Upper lobe of right lung (tissue), 1 donor: Measurements from ENCODE around the gene DRICH1. TPM values are rescaled to one million over a fixed set of nuclear protein-coding genes. Genes with fewer than 3 reads are reported as not detected.
A peak's percentile ranks its signal among the peaks of the same experiment; 100 is the strongest.
"Not testable (repeated sequence)": the region's sequence is repeated elsewhere in the genome, so short reads cannot be mapped to it uniquely, and the experiment has no call there.

Experiments
- ATAC-seq: fragments of 200-7000 bp; cut with Tn5 transposase; one replicate; pipeline ENCODE4 v1.9.1; 2020; ENCODE audit warnings: mild to moderate bottlenecking, moderate library complexity
- DNase-seq: peaks from one replicate; pipeline ENCODE4 v3.0.0-alpha.2; 2020
- H3K27ac ChIP-seq: fragments of 200-600 bp; one replicate; pipeline ENCODE4 v1.8.0; 2022
- H3K27me3 ChIP-seq: fragments of 200-600 bp; one replicate; pipeline ENCODE4 v1.8.0; 2022; ENCODE audit warnings: mild to moderate bottlenecking
- H3K36me3 ChIP-seq: fragments of 200-600 bp; one replicate; pipeline ENCODE4 v1.8.0; 2022
- H3K4me1 ChIP-seq: fragments of 200-600 bp; one replicate; pipeline ENCODE4 v1.8.0; 2022
- H3K4me3 ChIP-seq: fragments of 200-600 bp; one replicate; pipeline ENCODE4 v1.8.0; 2022; ENCODE audit warnings: mild to moderate bottlenecking
- H3K9me3 ChIP-seq: fragments of 200-600 bp; one replicate; pipeline ENCODE4 v1.8.0; 2022
- intact Hi-C: fragments of 100-400 bp; cut with DNase I; formaldehyde crosslinking; loops from one replicate; pipeline ENCODE4 v1.11.0; 2022
- total RNA-seq: library from RNA; stranded (reverse); fragmentation: NEBNext Ultra II Directional; extraction: Animal tissue kit (Norgen Biotek cat#: 25700); gene quantifications from one replicate; pipeline ENCODE4 v1.2.1, GENCODE V29; 2021
- TF ChIP-seq, protein P1 (sequence below): fragments of 200-600 bp; IDR thresholded peaks from one replicate; pipeline ENCODE4 v1.8.0; 2022; ENCODE audit warnings: antibody characterized with exemption
- donor health status: DM: no; HTN: yes; CAD: no; lungs with severe emphysema.

Gene DRICH1
- total RNA-seq, 1 donor from 2014 or later = 0.96 TPM

DNA sequence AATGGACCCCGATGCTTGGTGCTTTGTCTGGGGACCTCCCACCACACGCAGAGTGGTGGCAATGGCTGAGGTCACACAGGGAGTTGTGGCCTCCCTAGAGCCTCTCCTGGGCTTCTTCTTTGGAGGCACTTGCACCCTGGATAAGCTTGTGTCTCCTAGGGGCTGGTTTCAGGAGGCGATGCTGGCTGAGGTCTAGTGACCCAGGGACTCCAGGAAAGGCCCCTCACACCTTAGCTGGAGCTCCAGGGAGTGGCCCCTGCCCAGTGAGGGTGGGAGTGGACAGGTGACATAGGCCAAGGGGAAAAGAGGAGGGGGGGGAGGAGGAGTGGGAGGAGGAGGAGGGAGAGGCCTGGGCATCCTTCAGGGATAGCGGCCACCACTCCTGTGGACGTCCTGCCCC lies 52.8 kb downstream of the DRICH1 start:
- TF ChIP-seq, protein P1, sequence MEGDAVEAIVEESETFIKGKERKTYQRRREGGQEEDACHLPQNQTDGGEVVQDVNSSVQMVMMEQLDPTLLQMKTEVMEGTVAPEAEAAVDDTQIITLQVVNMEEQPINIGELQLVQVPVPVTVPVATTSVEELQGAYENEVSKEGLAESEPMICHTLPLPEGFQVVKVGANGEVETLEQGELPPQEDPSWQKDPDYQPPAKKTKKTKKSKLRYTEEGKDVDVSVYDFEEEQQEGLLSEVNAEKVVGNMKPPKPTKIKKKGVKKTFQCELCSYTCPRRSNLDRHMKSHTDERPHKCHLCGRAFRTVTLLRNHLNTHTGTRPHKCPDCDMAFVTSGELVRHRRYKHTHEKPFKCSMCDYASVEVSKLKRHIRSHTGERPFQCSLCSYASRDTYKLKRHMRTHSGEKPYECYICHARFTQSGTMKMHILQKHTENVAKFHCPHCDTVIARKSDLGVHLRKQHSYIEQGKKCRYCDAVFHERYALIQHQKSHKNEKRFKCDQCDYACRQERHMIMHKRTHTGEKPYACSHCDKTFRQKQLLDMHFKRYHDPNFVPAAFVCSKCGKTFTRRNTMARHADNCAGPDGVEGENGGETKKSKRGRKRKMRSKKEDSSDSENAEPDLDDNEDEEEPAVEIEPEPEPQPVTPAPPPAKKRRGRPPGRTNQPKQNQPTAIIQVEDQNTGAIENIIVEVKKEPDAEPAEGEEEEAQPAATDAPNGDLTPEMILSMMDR = no peak
- no peaks in the 10 kb centered on the region for H3K27me3 ChIP-seq
- H3K4me1 ChIP-seq = no peaks in the 10 kb centered on the region
- H3K27ac ChIP-seq = no peak overlapping the region
- DNase-seq (no peak), ATAC-seq (no peak)
- no peaks in the 10 kb centered on the region for H3K36me3 ChIP-seq
- no peaks in the 10 kb centered on the region for H3K9me3 ChIP-seq
- intact Hi-C loops = no loop called here
- no peak overlapping the region for H3K4me3 ChIP-seq

DNA sequence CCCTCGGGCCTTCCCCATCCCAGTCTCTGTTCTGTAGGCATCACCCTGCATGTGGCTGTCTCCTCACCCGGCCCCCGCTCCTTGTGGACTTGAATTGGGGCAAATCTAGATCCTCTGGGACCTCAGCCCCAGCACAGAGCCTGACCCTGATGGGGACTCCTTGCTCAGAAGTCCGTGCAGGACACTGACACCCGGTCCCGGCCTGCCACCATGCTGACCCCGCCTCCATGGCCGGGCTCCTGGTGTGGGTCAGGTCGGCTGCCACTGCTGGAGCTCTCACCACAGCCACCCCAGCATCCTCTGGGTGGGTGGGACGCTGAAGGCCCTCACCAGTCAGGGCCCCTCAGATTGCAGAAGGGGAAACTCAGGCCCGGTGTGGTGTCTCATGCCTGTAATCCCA lies 53.8 kb downstream of the DRICH1 start:
- ATAC-seq (no peak), DNase-seq (no peak)
- no peaks in the 10 kb centered on the region for H3K36me3 ChIP-seq
- intact Hi-C loops = no loop called here
- TF ChIP-seq, protein P1 = no peak
- H3K27ac ChIP-seq = no peak overlapping the region
- no peaks in the 10 kb centered on the region for H3K9me3 ChIP-seq
- H3K4me1 ChIP-seq = no peaks in the 10 kb centered on the region
- H3K4me3 ChIP-seq = no peak overlapping the region
- no peaks in the 10 kb centered on the region for H3K27me3 ChIP-seq

DNA sequence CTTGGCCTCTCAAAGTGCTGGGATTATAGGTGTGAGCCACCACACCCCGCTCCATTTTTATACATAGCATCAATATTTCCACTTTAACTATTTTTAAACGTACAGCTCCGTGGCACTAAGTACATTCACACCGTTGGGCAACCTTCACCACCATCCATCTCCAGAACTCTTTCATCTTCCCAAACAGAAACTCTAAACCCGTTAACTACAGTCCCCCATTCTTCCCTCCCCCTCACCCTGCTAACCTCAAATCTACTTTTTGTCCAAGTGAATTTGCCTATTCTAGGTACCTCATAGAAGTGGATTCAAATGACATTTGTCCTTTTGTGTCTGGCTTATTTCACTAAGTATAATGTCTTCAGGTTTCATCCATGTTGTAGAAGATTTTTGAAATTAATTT lies 55.4 kb downstream of the DRICH1 start:
- Histone ChIP-seq H3K4me1 (no peaks in the 10 kb centered on the region), H3K27me3 (no peaks in the 10 kb centered on the region), H3K27ac (no peak overlapping the region), H3K4me3 (no peak overlapping the region), H3K36me3 (no peaks in the 10 kb centered on the region), H3K9me3 (no peaks in the 10 kb centered on the region)
- ATAC-seq (no peak), DNase-seq (no peak)
- intact Hi-C loops = no loop called here
- TF ChIP-seq, protein P1 = no peak

DNA sequence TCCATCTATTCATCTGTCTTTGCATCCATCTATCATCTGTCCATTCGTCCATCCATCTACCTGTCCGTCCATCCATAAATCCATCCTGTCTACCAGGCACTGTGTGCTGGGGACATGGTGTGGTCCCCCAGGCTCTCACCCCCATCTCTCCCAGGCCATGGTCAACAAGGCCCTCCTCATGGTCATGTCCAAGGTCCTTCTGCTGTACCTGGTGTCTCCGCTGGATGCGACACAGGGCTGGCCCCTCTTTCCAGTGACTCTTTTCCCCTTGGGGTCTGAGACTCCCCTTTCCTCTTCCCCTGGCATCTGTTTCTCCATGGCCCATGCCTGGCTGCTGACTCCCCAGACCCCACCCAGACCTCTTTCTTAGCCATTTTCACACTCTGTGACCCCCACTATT lies 56.5 kb downstream of the DRICH1 start:
- peak; percentile 22 for DNase-seq
- TF ChIP-seq, protein P1 = no peak
- Histone ChIP-seq H3K4me1 (no peaks in the 10 kb centered on the region), H3K27me3 (no peaks in the 10 kb centered on the region), H3K36me3 (no peaks in the 10 kb centered on the region), H3K27ac (no peak overlapping the region), H3K9me3 (no peaks in the 10 kb centered on the region), H3K4me3 (no peak overlapping the region)
- ATAC-seq = no peak
- intact Hi-C loops = no loop called here

DNA sequence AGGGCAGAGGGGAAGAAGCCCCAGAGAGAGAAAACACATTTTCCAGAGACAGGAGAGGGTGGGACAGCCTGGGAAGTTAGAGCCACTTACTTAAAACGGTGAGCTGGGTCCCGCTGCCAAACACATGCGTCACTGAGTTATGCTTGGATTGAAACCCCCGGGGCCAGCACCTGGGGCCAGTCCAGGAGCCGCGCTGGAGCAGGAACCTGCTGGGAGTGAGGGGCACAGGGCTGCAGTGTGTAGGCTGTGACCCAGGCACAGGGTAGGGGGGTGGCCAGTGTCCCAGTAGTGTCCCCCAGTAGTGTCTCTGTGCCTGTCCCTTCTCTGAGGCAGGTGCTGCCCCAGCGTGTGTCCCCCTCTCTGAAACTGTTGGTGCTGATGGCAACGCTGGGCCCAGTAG lies 57.2 kb downstream of the DRICH1 start:
- Histone ChIP-seq H3K27me3 (no peaks in the 10 kb centered on the region), H3K27ac (no peak overlapping the region), H3K9me3 (no peaks in the 10 kb centered on the region), H3K4me1 (no peaks in the 10 kb centered on the region), H3K4me3 (no peak overlapping the region), H3K36me3 (no peaks in the 10 kb centered on the region)
- TF ChIP-seq, protein P1 = no peak
- DNase-seq (peak; percentile 44), ATAC-seq (no peak)
- intact Hi-C loops = no loop called here

DNA sequence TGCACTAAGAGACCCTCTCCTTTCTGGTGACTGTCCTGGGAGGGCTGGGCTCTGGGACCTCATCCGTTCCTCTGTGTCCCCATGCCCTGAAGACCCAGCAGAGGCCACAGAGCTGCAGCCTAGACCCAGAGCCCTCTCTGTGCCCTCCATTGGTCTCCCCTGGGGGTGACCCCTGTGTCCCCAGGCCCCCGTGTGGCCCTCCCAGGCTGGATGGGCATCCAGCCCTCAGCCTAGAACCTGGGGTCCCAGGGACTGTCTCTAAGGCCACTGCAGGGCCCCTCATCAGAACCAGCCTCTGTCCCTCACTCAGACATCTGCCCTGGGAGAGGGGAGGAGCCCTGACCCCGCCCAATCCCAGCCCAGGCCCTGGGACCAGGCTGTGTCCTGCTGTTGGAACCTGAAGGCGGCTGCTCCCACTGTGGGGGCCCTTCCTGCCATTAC lies 57.7 kb downstream of the DRICH1 start:
- H3K27ac ChIP-seq = no peak overlapping the region
- H3K4me3 ChIP-seq = no peak overlapping the region
- intact Hi-C loops = no loop called here
- H3K4me1 ChIP-seq = no peaks in the 10 kb centered on the region
- no peaks in the 10 kb centered on the region for H3K27me3 ChIP-seq
- DNase-seq (peak; percentile 53), ATAC-seq (no peak)
- TF ChIP-seq, protein P1 = no peak
- no peaks in the 10 kb centered on the region for H3K36me3 ChIP-seq
- H3K9me3 ChIP-seq = no peaks in the 10 kb centered on the region

DNA sequence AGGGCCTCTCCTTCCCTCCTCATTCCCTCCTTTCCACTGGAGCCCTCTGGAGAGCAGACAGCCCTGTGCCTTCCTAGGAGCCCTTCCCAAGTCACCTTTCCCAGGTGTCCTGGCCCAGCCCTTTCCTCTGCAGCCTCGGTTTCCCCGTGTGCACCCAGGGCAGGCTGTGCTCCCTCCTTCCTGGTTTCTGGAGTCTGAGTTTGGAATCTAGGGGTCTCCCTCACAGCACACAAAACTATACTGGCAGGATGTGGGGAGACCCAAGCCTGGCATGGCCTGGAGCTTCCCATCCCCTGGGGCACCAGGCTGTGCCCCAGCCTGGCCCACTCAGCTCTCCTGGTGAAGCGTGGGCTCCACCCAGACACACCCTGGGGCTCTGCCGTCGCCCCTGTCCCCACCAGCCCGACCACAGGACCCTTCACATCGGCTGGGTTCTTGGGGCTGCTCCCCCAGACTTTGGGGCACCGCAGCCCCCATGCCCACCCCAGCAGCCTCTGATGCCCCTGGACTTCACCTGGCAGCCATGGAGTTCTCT lies 58.4 kb downstream of the DRICH1 start:
- H3K9me3 ChIP-seq, intact Hi-C loops, ATAC-seq, H3K36me3 ChIP-seq, H3K4me1 ChIP-seq, H3K27me3 ChIP-seq, H3K4me3 ChIP-seq, H3K27ac ChIP-seq: not testable (repeated sequence)
- peak; percentile 30 for DNase-seq

DNA sequence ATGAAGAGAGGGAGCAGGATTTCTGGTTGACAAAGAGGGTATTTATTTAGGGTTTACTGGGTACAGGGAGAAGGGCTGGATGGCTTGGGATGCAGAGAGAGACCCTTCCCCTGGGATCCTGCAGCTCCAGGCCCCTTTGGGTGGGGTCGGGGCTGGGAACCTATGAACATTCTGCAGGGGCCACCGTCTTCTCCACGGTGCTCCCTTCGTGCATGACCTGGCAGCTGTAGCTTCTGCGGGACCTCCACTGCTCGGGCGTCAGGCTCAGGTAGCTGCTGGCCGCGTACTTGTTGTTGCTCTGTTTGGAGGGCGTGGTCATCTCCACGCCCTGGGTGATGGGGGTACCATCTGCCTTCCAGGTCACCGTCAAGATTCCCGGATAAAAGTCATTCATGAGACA lies 59.0 kb downstream of the DRICH1 start:
- H3K36me3 ChIP-seq, H3K27ac ChIP-seq, H3K9me3 ChIP-seq, H3K4me3 ChIP-seq, ATAC-seq, H3K27me3 ChIP-seq, H3K4me1 ChIP-seq, intact Hi-C loops: not testable (repeated sequence)
- peak; percentile 39 for DNase-seq
